ENCODE results near the gene VEPH1.
"Not testable (repeated sequence)": the region's sequence is repeated elsewhere in the genome, so short reads cannot be mapped to it uniquely, and the experiment has no call there.

The VEPH1 gene

DNA sequence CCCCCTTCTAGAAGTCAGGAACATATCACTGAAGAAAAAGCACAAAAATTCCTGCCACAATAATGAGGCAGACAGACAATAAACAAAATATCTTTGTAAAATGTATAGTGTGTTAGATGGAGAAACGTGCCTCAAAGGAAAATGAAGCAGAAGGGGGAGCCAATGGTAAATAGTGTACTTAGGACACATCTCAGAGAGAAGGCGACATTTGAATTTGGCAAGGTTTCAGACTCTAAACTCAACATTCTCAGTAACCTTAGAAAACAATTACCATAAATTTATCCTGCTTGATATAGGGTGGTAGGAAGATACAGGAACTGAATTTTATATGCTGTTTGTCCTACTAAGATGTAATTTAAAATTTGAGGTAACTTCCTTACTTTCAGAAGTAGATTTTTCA is 119.2 kb downstream of the VEPH1 start:
- DNase-seq = no peak

DNA sequence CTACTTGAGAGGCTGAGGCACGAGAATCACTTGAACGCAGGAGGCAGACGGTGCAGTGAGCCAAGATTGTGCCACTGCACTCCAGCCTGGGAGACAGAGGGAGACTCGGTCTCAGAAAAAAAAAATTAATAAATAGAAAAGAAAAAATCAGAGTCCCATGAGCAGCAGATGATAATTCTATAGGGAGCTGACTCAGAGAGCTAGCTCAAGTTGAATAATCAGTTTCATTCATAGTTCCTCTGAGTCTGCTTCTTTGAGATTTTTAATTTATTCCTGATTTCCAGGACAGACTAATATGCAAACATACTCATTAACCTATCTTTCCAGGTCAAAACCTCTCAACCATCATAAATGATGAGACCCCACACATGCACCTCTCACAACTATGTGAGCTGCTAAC is 121.6 kb downstream of the VEPH1 start:
- no peak for DNase-seq

DNA sequence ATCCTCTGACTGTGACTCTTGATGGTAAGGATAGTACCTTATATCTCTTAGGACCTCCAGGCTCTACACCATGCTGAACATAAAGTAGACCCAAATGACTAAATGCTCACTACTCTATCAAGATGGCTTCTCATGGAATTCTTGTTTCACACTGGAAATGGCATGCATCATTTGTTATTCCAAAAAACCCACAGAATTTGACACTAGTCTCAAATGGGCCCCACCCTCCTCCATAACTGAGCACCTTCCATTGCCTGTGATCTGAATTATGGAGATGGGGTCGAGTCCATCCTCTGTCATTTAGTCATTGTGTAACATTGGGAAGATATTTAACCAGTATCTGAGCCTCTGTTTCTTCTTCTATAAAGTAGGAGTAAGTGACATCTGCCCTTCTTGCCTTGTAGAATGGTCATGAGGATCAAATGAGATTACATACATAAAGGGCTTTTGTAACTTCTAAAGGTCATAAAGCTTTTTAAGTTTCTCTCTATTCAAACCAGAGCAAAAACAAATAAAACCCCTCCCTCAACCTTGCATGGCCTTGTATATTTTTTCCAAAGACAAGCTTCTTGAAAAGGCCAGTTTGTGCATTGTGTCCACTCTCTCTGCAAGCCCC is 123.6 kb downstream of the VEPH1 start:
- no peak for DNase-seq

DNA sequence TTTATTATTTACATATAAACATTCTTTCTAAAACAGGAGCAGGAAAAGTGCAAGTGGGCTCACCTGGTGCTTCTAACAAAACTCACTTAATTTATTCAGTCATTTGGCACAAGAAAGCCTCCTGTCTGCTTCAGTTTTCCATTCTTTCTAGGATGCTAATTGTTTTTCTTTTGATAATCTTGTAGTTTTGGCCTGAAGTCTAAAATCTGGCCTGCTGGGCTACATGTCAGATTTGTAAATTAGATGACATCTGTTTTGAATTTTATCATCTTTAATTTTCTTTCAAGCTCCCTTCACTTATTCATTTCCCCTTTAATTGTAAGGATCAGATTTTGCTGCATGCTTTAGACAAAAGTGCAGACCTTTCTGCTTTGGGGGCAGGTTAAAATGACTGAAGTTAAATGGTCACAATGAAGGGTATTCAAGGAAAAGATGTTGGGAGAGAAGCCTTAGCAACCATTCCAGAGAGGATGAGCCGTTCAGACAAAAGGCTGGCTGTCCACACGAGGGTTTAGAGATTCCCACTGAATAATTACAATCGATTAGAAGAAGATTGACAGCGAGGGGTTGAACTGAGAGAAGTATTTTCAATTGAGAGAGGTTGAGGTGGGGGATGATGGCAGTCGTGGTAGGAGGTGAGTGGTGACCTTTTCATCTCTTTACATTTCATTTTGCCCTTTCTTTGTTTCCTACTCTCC is 126.5 kb downstream of the VEPH1 start:
- DNase-seq = no peak

DNA sequence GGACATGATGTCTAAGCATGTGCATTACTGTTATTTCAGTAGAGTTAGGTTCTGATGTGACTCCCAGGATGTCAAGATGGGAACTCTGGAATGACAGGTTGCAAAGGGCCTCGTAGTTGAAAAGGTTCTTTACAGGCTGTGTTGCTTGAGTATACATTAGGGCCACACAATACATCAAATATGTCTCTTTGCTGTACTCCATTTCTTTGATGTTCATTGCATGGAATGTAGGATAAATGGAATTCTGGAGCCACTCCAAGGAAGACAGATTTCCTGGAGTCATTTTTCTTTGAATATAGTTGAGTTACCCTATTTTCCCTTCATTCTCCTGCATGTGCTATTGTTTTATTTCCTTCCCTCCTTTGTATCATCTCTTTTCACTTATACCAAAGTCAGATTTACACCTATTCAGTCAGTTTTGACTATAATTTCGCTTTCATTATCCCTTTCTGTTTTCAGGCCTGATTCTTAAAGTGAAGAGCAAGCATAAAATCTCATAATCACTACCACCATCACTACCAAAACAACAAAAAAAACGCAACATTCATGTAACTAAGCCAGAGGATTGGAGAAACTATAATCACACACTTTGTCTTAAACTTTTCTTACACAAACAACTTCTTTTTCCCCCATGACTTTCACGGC is 127.8 kb downstream of the VEPH1 start:
- no peak for DNase-seq

DNA sequence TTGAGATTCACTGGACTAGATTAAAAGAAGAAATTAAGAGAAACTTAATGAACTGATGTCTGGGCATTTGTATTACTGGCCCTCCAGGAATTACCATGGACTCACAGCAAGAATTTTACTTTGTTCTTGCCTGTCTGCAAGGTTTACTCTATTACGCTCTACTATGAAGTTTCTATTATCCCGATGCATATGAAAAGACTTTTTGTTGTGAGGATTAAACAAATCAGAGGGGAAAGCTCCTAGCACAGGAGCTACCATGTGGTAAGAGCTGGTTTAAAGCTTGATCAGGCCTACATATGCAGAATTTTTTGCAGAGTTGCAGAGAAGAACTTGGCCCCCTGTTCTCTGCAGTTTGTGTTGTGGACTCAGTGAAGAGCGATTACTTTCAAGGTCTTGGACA is 128.3 kb downstream of the VEPH1 start:
- no peak for DNase-seq

DNA sequence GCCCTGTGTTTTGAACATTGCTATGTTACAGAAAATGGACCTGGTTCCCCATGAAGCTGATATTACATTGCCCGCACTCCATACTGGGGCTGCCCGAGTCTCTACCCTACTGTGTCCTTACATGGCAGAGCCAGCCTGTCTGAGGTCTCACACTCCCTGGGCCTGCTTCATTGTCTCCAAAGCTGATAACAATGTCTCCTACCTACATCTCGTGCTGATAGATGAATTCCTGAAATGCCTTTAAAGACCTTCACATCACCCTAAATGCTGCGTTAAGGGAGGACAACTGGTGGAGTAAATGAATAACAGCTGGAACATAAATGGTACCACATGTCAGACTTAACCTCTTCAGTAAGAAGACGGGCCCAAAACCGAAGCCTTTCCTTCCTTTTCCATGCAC is 129.4 kb downstream of the VEPH1 start:
- no peak for DNase-seq

DNA sequence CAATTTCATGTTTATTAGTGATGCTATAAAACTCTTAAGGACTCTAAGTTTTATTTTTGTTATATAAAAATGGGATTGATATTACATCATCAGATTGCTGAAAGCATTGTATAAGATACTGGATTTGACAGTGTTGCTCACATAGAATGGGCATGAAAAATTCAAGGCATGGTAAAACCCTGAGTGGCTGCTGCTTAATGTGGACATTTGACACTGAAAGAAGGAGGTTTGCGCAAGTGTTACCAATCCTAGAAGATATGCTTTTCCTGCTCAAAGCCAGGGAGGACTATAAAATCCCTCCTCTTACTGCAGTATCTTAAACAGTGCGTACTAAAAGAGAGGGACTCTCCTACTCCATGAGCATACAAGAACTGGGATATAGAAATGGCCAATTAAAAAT is 132.3 kb downstream of the VEPH1 start:
- DNase-seq = no peak

DNA sequence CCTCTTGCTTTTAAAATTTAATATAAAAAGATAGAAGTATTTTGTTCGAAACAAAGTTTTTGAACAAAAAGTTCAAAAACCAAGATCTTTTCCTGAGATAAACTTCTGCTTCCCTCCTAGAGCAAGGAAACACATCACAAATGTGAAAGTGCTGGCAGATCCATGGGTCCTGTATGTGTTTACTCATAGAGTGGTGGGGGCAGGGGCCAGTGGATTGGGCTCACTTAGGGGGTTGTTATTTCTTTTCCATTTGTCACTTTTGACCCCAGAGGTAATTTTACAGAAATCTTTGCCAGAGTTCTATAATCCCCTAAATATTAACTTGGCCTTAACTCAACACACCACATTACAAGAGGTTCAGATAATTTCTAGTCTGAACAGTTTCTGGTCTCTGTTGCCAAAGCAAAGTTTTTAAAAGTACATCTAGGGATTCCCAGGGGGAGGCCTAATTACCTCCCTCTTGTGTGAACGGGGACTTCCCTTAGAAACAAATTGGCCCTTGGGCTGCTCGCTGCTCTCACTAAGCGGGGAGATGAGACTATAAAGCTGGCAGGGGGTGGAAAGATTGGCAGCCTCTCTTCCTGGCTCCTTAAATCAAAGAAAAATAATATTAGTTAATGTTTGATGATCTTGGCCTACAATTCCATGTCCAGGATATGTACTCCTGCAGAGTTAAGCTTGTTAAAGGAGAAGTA is 133.3 kb downstream of the VEPH1 start:
- DNase-seq = no peak

DNA sequence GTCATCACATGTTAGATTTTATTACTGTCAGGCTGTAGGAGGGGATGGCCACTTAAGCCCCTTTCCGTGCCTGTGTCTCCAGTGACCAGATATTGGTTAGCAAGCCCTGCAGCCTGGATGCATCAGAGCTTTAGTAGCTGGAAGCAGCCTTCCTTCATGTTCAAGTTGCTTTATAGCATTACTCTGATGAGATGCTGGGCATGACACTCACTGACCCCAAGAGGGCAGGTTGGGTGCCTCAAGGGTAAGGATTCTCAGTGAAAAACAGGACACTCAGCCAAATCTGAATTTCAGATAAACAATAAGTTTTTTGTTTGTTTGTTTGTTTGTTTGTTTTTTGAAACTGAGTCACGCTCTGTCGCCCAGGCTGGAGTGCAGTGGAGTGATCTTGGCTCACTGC is 135.0 kb downstream of the VEPH1 start:
- no peak for DNase-seq

DNA sequence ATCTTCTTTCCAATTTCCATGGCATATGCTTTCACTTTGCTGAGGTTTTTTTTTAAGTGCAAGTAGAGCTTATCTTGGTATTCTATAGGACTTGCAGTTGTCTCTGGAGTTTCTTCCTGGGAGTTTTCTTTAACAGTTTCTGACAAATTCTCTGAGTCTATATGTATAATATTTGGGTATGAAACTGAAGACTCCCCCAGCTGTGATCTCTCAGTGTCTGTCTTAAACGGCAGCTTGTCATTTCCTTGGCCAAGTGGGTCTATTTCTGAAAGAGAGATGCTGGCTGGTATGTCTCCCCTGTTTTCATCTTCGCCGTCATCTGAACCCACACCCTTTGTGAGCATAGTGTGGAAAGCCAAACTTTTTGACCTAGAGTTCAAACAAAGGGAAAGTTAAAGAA is 139.8 kb downstream of the VEPH1 start:
- no peak for DNase-seq

DNA sequence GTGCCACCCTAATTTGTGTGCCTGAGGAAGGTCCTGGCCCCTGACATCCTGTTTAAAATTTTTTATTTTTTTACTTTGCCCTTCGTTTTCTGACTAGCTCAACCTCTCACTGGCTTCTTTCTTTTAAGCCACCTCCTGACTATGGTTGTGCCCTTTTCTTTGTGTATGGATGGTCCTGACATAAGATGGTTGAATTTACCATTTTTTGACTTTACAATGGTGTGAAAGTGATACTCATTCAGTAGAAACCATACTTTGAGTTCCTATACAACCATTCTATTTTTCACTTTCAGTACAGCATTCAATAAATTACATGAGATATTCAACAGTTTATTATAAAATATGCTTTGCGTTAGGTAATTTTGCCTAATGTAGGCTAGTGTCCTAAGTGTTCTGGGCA is 140.9 kb downstream of the VEPH1 start:
- no peak for DNase-seq

DNA sequence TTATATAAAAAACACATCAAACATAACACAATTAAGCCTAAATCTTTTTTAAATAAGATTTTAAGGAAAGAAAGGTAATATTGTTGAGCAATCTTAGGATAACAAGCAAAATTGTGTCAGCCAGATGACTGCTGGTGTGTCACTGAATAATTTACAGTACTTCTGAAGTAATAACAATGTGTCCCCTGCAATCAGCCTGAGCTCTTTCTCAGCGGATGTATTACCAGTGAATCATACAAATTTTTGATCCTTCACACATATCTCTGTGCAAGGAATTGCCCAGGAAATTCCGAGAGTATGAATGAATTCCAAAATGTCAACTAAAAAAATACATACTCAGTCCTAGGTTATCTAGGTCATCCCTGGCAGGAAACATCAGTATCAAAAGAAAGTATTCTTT is 143.2 kb downstream of the VEPH1 start:
- DNase-seq = no peak

DNA sequence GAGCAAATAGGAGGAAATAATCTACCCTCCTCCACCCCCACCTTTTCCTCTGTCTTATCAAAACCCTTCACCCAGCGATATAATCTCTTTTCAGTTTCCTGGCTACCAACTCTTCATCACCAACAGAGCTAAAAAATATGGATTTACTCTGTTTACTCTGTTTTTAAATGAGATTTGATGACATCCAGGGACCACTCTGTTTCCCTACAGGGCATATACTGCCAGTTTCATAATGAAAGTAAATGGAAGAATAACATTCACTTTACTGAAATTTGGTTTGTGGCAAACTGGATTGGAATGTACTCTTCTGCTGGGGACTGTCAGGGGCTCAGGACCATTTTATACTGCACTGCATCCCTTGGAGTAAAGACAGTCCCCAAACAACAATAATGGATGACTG is 146.7 kb downstream of the VEPH1 start:
- no peak for DNase-seq

DNA sequence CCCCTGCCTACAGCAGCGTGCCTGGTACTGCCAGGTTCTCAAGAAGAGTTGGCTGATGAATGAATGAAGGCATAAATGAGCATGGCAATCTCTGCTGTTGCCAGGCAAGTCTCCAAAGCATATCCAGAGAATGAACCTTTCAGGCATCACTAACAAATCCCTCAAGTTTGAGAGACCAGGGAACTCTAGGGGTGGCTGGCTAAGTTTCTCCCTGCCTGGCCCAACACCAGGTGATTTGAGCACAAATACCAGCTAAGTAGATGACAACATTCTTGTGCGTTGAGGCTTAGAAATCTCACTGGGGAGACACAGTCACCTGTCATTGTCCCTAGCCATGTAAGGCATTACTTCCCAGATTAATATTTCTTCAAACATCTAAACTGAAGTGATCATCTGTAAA is 147.9 kb downstream of the VEPH1 start:
- no peak for DNase-seq

DNA sequence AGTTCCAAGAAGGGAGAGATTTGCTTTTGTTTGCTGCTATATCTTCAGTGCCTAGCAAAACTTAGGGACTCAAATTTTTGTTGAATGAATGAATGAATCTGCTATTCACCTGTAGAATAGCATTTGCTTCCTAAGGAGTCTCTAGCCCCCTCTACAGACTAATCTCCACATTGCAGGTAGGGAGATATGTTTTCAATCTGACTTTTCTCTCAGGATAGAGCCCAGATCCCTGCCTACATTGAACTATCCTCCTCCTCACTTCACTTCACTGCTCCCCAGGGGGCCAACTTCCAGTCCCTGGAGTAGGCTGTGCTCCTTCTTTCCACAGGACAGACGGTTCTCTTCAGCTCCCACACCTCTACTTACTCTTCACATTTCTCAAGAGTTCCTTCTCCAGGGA is 148.5 kb downstream of the VEPH1 start:
- DNase-seq = no peak

DNA sequence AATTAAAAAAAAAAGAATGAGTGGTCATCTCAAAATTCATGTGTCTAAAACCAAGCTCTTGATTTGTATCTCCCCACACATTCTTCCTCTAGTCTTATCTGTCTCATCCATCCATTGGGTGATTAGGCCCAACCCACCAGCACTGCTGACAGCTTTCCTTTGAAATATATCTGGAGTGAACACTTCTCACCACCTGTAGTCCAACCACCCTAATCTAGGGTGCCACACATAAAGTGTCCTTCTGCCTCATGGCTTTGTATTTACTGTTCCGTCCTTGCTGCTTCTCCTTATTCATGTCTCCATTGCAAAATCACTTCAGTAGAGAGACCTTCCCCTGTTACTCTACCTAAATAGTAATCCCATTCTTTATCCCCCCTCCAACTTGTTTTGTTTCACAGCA is 149.0 kb downstream of the VEPH1 start:
- no peak for DNase-seq

DNA sequence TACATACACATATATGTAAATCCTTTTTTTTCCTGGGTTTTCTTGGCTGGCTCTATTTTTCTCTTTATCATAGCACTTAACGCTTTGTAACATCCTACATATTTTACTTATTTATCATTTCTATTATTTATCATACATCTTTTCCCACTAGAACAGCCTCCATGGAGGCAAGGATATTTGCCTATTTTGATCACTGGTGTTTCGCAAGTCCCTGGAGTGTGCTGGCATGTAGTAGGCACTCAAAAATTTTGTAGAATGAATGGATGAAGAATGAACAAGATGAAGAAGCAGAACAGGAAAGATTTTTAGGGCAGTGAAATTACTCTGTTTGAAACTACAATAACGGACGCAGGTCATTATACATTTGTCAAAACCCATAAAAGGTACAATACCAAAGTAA is 149.6 kb downstream of the VEPH1 start:
- DNase-seq = no peak

DNA sequence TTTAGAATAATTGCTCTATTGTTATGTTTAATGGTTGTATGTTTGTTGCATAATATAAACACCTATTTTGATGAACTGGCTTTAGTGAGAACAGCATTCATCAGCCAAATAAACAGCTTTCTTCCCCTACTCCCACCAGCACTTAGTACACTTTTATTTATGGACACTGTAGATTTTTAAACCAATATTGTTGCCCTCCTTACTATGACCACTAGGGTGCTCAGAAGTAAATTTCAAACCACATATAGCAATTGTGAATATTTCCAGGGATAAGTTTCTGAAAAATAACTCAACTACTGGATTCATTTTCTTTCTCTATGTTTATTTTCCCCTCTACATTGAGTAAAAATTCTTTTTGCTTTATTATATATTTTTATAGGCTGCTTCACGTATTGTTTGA is 151.2 kb downstream of the VEPH1 start:
- DNase-seq = no peak

DNA sequence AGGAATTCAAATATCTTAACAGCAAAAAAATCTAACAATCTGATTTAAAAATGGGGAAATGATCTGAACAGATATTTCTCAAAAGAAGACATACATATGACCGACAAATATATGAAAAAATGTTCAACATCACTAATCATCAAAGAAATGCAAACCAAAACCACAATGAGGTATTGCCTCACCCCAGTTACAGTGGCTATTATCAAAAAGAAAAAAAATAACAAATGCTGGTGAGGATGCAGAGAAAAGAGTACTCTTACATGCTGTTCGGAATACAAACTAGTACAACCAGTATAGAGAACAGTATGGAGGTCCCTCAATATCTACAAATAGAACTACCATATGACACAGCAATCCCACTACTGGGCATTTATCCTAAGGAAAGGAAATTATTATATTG is 152.6 kb downstream of the VEPH1 start:
- DNase-seq = not testable (repeated sequence)

DNA sequence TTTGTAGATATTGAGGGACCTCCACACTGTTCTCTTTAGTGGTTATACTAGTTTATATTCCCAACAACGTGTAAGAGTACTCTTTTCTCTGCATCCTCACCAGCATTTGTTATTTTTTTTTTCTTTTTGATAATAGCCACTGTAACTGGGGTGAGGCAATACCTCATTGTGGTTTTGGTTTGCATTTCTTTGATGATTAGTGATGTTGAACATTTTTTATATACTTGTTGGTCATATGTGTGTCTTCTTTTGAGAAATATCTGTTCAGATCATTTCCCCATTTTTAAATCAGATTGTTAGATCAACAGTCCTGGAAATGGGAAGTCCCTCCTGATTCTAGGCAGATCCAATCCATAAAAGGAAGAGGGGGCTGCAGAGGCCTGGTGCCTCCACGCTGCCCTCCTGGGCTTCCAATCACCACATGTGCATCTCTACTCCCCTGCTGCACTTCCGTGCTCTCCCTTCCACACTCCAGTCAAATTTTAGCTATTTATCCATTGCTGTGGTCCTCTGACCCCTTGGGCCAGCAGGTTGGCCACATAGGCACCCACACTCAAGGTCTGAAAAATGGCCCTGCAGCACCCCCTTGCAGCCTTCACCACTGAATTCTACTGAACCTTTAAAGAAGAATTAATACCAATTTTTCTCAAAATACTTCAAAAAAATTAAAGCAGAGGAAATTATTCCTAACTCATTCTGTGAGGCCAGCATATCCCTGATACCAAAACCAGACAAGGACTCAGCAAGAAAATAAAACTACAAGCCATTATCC is 154.7 kb downstream of the VEPH1 start:
- DNase-seq = not testable (repeated sequence)

DNA sequence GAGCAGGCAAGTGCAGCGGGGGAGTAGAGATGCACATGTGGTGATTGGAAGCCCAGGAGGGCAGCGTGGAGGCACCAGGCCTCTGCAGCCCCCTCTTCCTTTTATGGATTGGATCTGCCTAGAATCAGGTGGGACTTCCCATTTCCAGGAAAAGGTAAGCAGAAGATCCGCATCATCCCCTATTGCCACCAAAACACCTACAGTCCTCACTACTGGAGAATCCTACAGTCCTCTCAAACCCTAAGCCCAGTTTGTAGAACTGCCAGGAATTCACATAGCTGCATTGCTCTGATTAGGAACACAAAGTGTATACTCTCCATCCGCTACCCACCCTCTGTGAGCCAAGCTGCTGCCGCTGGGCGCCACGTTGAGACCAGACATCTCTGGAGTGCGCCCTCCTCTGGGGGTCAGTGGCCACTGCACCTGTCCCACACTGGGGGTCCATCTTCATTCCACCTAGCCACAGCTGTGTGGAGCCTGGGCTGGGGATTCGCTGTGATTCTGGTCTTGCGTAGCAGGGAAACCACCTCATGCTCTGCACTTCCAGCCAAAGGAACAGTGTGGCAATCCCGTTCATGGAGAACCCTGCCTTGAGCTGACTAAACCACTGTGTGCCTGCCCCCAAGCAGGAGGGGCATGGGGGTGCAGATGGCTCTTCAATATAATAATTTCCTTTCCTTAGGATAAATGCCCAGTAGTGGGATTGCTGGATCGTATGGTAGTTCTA is 155.5 kb downstream of the VEPH1 start:
- DNase-seq = no peak
